NCI-H82 (cell line): ENCODE results near the gene COL24A1.
"Not testable (repeated sequence)": the region's sequence is repeated elsewhere in the genome, so short reads cannot be mapped to it uniquely, and the experiment has no call there.

Experiments
- DNase-seq: peaks from one replicate; lab custom pipeline; 2025; lab: John Stamatoyannopoulos, UW

Gene COL24A1

DNA sequence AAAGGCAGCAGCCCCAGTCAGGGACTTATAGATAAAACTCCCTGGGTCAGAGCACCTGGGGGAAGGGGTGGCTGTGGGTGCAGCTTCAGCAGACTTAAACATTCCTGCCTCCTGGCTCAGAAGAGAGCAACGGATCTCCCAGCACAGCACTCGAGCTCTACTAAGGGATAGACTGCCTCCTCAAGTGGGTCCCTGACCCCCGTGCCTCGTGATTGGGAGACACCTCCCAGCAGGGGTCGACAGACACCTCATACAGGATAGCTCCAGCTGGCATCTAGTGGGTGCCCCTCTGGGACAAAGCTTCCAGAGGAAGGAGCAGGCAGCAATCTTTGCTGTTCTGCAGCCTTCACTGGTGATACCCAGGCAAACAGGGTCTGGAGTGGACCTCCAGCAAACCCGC lies 84.1 kb downstream of the COL24A1 start:
- DNase-seq = not testable (repeated sequence)

DNA sequence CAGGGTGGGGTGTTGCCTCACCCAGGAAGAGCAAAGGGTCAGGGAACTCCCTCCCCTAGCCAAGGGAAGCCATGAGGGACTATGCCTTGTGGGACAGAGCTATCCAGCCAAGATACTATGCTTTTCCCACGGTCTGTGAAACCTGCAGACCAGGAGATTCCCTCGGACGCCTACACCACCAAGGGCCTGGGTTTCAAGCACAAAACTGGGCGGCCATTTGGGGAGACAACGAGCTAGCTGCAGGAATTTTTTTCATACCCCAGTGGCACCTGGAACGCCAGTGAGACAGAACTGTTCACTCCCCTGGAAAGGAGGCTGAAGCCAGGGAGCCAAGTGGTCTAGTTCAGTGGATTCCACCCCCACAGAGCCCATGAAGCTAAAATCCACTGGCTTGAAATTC lies 84.7 kb downstream of the COL24A1 start:
- not testable (repeated sequence) for DNase-seq

DNA sequence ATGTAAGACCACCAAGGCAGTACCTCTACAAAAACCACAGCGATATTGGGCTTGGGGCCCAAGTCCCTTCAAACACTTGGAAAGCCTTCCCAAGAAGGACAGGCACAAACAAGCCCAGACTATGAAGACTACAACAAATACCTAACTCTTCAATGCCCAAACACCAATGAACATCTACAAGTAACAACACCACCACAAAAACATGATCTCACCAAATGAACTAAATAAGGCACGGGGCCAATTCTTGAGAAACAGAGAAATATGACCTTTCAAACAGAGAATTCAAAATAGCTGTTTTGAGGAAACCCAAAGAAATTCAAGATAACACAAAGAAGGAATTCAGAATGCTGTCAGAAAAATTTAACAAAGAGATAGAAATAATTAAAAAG lies 86.8 kb downstream of the COL24A1 start:
- DNase-seq = no peak

DNA sequence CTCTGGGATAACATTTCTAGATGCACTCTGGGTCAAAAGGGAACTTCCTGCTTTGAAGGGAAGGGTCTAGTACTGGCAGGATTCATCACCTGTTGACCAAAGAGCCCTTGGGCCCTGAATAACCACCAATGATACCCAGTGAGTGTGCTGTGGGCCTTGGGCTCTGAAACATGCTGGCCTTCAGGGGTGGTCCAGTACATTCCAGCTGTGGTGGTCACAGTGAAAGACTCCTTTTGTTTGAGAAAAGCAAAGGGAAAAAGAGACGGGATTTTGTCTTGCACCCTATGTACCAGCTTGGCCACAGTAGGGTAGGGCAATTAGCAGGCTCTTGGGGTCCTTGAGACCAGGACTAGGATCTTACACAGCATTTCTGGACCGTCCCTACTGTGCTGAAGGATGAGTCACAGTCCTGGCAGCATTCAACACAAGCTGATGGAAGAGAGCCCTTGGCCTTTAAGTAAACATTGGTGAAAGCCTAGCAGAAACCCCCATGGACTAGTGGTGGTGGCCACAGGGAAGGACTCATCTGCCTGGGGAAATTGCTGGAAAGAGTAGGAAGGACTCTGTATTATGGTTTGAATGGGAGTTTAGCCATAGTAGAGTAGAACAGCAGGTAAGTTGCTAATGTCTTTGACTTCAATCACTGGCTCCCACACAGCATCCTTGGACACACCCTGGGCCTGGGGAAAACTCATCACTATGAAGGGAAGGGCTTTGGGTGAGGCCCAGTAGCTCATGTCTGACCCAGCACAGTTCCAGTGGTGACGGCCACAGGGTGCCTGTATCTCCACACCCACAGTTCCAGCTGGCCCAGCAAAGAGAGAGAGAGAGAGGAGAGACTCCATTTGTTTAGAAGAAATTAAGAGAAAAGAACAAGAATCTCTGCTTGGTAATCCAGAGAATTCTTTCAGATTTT lies 87.5 kb downstream of the COL24A1 start:
- no peak for DNase-seq

DNA sequence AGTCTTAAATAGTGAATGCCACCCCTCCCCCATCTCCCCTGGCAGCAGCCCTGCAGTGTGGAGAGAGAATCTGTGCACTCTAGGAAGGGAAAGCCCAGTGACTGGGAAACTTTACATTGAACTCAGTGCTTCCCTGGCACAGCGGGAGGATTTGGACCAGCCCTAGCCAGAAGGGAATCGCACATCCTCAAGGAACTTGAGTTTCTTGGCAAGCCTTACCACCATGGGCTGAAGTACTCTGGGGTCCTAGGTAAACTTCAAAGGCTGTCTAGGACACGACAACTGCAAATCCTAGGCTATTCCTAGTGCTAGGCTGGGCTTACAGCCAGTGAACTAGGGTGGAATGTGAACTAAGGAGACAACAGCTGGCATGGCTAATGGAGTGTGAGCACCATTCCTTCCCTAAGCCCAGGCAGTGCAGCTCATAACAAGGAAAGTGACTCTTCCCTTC lies 88.3 kb downstream of the COL24A1 start:
- DNase-seq = no peak

DNA sequence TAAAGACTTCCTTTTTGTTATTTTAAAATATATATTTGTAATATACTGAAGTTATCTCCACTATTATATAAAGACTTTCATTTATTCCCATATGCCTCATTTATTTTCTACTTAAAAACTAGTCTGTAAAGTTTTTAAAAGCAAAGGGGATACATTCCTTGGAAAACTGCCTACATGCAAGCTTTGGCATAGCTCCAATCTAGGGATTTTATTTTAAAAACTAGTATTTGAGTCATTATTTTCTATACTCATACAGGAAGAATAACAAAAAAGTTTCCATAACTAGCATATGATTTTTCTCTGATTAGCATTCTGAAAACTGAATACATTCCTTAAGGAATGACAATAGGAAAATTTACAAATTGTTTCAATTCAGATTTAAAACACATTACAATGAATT lies 88.9 kb downstream of the COL24A1 start:
- DNase-seq = no peak

DNA sequence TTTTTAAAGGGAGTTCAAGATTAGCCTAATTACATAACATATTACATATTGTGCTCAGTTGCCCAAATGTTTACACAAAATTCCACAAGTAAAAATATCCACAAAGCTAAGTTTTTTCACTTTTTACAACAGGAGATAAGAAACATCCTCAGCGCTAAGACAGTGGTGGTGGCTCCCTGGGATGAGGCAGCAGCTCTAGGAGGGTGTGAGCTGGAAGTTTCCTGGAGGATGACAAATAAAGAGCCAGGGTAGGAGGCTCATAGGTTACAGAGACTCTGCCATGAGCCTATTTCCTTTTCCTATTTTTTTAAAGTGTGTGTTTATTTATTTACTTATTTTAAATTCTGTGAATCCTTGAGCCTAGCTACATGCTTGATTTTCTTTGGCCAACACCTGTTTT lies 91.7 kb downstream of the COL24A1 start:
- DNase-seq = no peak

DNA sequence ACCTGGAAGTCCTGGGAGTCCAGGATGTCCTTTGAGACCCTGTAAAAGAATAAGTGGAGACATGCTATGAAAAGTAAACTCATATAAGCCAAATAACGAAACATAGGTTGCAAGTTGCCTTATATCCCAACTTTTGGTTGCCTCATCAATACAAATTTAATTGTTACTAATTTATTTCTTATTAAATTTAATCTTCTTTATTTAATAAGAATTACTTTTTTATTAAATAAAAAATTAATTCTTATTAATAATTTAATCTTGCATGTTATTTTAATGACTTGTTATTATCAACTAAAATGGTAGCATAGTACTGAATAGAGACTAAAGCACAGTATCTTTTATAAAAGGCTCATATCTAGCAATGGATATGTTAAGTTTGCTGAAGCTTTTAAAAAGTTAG lies 92.9 kb downstream of the COL24A1 start:
- DNase-seq = no peak

DNA sequence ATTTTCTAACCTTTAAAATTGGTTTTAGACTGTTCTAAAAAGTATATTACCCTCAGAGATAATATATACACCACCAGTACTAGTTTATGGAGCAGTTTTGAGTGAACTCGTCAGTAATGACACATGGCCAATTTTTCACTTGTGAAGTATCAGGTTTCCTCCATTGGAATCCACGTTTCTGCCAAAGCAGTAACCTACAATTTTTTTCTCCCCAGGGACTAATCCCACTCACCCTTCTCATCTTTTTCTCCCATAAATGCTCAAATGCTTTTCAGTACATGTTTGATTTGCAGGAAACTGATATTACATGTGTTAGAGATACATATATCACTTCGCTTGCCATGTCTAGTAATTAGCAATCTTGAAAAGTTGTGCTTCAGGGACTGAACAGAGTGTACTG lies 94.1 kb downstream of the COL24A1 start:
- DNase-seq = no peak

DNA sequence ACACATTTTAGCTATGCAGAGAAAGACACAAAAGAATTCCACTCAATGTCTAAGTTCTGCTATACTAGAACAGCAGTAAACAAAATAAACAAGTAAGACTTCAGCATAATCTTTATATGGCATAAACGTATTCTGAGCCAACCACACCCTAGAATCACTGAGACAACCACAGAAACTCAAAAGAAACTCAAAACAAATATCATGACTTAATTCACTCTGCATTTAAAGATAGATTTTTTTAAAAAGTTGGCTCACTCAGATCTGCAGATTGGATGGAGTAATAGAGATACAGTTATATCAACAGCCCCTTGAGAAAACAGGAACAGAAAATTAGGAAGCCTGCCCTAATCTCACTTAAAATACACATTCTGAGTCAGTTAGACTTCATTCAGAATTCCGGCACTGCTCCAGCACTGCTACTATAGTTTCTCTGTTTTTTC lies 95.0 kb downstream of the COL24A1 start:
- DNase-seq = no peak

DNA sequence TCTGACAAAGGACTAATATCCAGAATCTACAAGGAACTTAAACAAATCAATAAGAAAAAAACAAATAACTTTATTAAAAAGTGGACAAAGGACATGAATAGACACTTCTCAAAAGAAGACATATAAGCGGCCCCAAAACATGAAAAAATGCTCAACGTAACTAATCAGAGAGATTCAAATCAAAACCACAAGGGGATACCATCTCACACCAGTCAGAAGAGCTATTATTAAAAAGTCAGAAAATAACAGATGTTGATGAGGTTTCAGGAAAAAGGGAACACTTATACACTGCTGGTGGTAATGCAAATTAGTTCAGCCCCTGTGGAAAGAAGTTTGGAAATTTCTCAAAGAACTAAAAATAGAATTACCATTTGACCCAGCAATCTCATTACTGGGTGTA lies 102.2 kb downstream of the COL24A1 start:
- no peak for DNase-seq

DNA sequence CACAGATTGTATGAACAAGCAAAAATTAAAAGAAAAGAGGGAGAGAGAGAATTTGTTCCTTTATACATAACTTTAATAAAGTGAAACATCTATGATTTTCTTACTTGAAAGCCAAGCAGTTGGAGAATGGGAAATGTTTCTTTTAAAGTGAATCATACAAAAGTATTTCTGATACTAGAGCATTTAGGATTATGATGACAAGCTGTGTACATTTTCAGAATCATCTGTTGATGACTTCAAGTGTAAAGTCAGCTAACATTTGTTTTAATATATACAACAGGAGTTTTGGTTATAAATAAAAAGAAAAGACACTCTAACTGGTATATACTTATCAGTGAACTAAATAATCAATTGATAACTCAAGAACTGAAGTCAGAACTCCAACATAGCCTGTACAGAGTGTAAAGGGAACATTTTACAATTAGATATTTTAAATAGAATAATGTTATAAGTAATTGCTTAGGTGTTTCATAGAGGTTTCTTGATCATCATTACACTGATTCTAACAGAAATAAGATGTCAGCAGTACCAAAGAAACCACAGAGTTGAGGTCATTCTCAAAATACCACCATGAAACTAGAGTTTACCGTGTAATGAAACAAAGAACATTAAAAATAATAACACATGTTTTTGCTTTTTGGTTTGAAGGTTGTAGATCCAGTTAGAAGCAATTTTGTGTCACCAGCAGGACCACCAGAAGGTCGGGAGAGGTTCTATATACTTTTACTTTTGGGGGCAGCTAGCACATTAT lies 103.4 kb downstream of the COL24A1 start:
- DNase-seq = no peak

DNA sequence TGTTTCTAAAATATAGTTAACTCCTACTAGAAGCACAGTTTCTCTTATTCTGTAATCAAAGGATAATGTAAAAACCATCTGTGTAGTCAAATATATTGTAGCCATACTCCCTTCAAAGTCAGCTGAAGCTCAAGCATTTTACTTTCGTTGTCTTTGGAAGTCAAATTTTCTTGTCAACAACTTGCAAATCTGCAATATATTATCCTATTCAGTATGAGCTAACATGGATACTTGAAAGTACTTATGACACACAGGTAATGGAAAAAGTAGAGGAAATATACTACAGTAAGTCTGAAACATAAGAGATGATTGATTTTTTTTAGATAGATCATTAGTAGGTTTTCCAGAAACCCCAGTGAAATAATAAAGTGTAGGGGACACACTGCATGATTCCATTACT lies 121.5 kb downstream of the COL24A1 start:
- DNase-seq = no peak

DNA sequence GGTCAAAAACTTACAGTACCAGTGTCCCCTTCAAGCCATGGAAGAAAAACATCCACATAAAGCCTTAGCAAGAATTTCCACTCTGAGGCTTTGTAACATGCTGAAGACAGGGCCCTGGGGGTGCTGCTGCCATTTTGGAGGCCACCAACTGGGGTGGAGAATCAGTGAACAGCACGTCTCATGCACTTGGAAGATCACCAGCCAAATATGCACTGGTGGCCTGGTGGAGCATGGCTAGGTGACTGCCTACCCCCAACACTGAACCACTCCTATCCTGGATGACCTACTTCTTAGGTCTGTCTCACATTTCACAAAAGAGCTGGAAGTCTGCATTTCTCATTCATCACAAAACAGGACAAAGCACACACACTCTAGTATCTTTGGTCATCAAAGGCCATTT lies 126.4 kb downstream of the COL24A1 start:
- DNase-seq = no peak

DNA sequence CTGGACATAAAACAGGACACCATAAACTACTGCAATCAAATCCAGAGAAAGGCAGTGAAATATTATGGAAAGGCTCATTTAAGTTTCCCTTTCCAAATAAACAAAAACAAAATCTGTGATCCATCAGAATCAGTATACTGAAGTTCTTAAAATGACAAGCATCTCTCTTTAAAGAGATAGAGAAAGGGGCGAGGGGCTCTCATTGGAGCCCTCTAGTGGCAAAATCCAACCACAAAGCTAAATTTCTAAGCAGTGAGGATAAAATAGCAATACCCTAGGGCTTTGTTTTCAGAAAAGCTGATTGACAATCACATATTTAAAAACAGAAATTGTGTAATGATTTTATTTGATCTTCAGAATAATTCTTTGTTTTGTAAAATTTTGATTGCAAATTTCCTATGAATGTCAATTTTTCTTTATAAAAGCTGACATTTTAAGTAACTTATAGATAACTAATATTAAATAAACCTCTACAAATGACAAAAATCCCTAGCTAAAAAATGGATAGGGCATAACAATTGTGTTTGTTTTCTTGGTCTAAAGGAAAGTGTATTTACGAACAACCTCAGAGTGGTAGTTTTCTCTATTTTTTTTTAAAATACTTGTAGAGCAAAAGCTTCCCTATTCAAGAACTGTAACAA lies 138.2 kb downstream of the COL24A1 start:
- peak; percentile 63 for DNase-seq

DNA sequence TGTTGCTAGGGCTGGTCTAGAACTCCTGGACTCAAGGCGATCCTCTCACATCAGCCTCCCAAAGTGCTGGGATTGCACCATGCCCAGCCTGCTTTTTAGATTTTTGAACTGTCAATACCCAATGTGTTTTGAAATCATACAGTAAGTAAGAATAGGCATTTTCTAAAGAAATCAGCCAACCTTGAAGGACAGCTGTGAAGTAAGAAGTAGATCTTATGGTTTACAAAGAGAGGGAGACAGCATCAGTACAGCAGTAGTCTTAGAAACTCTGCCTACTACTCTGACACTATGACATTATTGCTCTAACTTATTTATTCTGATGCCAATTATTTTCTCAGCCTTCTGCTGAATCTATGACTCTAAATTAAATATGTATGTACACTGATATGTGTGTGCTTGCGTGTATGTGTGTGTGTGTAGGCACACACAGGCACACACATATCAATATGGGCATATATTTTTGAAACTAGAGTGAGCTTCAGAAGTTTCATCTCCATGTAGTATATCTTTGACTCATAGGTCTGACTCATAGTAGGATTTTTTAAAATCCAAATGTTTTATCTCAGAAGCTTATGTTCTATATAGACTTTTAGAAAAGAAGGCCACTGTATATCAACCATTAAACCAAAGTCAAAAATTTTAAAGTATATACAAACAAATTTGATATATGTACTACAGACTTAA lies 140.4 kb downstream of the COL24A1 start:
- no peak for DNase-seq

DNA sequence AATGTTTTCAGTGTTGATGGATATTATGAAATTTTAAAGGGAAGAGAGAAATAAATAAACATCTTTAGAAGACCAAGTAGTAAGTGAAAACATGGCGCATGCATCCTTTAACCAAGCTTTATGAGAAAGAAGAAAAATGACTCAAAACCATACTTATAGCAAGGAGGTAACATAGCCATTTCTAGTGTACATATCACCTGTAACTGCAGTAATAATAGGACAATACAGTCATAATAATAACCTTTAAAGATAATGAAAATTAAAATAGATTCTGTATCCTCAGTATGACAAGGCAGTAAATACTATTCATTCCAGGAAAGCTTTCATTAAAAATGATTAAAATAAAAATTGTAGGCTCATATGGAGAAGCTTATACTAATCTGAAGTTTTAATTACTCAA lies 141.2 kb downstream of the COL24A1 start:
- DNase-seq = no peak

DNA sequence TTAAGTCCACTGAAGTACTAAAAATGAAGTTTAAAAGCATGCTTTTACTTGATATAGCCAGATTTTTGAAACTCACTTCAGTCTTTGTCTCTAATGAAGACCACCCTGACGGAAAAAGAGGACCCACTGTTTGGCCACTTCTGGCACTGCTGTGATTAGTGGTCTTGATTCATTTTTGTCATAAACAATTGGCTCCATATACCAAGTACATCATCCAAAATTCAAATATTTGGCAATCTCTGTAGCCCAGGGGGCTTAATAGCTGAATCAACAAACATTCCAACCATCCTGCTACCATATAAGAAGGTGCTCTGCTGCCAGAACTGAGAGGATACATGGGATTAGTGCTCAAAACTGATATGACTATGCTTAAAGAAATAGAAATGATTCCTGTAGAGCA lies 156.0 kb downstream of the COL24A1 start:
- DNase-seq = no peak

DNA sequence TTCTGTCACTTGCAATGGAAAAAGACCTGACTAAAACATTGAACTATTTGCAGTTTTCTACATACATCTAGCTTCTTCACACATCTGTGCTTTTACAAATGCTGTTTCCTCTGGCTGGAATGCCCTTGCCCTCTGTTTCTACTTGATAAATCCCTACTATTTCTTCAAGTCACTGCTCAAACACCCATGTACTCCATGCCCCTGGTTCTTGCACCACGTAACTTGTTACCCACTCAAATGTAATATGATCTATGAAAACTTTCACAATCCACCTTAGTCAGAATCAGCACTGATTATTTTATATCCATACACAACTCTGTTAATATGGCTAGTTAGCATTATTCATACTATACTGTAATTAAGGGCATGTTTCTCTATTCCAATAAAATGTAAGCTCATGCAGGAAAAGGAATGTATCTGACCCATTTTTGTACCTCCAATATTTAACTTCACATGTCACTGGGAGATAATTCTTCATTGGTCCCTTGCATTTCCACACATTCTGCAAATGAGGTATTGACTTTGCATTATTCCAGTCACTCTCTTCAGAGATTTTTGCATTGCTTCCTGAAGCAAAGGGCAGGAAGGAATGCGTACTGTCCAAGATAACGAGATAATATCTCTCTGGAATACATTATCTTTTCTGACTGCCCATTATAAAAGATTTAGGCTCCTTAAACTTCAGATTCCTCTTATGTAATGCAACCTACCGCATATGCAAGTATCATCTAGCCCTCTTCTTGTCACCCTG lies 158.3 kb downstream of the COL24A1 start:
- no peak for DNase-seq

DNA sequence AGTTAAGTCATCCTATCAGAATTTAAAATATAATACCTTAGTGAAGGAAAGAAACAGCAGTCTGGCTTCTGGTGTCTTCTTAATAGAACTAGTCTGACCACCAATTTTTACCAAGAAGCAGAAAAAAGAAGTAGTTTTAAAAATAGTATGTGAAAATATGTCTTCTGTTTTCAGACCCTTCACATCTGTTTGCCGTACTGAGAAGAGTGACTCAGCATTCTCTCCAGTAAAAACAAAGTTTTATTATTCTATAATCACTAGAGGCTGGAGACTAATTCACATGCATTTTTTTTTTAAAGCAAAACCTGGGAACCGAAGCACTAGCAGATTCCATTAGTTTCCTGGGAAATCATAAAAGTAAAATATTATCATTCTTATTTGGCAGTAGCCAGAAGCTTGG lies 163.8 kb downstream of the COL24A1 start:
- DNase-seq = no peak

DNA sequence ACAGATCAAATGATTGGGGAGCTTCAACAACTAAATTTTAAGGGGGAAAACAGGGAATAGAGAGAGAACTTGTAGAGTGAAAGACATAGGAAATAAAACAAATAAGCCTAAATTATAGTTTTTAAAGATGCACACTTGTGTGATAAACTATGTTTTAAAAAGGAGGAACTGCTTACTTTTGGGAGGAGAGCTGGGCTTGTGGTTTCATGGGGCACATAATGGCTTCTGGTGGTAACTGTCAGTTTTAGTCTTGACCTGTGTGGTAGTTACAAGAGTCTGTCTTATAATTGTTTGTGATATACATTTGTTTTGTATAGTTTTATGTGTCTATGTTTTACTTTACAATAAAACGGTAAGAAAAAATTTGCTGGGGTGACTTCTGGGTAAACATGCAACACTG lies 165.3 kb downstream of the COL24A1 start:
- DNase-seq = no peak
